CD4-positive, alpha-beta T cell (primary cell): Measurements from ENCODE around the gene TRRAP. TPM values are rescaled to one million over a fixed set of nuclear protein-coding genes. Genes with fewer than 3 reads are reported as not detected.
"Not testable (repeated sequence)": the region's sequence is repeated elsewhere in the genome, so short reads cannot be mapped to it uniquely, and the experiment has no call there.

Experiments used
- ATAC-seq: fragments of 200-7000 bp; cut with Tn5 transposase; one replicate; pipeline ENCODE4 v1.10.0; 2022; ENCODE audit warnings: mild to moderate bottlenecking; ENCODE audit not compliant: poor library complexity
- CTCF ChIA-PET: fragments of 350-600 bp; sonication (Branson Sonifier 250); formaldehyde crosslinking; loops from one replicate; lab custom pipeline; 2021; ENCODE audit warnings: antibody characterized with exemption, inconsistent platforms; lab: Charles Lee
- POLR2A ChIA-PET: fragments of 350-600 bp; sonication (Branson Sonifier 250); formaldehyde crosslinking; loops from one replicate; lab custom pipeline; 2021; ENCODE audit warnings: antibody characterized with exemption, inconsistent platforms; lab: Charles Lee
- DNase-seq, 14 experiments: peaks; one replicate each; pipeline ENCODE4 v3.0.0-alpha.2; 2013 to 2020; ENCODE audit warnings: mixed read lengths in 2 of 14
- H3K27ac ChIP-seq, 2 donors: one replicate each; pipeline versions ENCODE4 v1.5.1 to v1.7.0; 2013; ENCODE audit warnings: low read length in 2 of 2, low read depth in 1 of 2, mild to moderate bottlenecking in 1 of 2
- H3K27me3 ChIP-seq, 2 experiments: 1 replicate in 1 of 2; 2 replicates in 1 of 2; pipeline versions ENCODE4 v1.6.1 to v1.7.0; 2013; ENCODE audit warnings: low read length in 2 of 2, control low read depth in 1 of 2, mild to moderate bottlenecking in 1 of 2, moderate library complexity in 1 of 2; ENCODE audit not compliant: insufficient read depth in 2 of 2, control insufficient read depth in 1 of 2
- H3K36me3 ChIP-seq: one replicate; pipeline ENCODE4 v1.6.1; 2013; ENCODE audit warnings: low read length, control low read depth; ENCODE audit not compliant: insufficient read depth
- H3K4me1 ChIP-seq: one replicate; pipeline ENCODE4 v1.6.1; 2013; ENCODE audit warnings: low read length, control low read depth; ENCODE audit not compliant: insufficient read depth
- H3K4me3 ChIP-seq: one replicate; pipeline ENCODE4 v1.5.1; 2013; ENCODE audit warnings: mild to moderate bottlenecking, low read length, moderate library complexity
- H3K9me3 ChIP-seq, 2 experiments: 1 replicate in 1 of 2; 2 replicates in 1 of 2; pipeline versions ENCODE4 v1.6.1 to v1.7.0; 2013; ENCODE audit warnings: low read length in 2 of 2, mild to moderate bottlenecking in 2 of 2, control low read depth in 1 of 2, moderate library complexity in 1 of 2; ENCODE audit not compliant: control insufficient read depth in 1 of 2, insufficient read depth in 1 of 2
- H3K27ac Mint-ChIP-seq: one replicate; pipeline ENCODE4 v1.8.0; 2020; ENCODE audit warnings: mixed read lengths
- H3K27me3 Mint-ChIP-seq: one replicate; pipeline ENCODE4 v1.8.0; 2021; ENCODE audit warnings: mixed read lengths
- H3K36me3 Mint-ChIP-seq: one replicate; pipeline ENCODE4 v1.8.0; 2021; ENCODE audit warnings: low read depth, mixed read lengths
- H3K4me1 Mint-ChIP-seq: one replicate; pipeline ENCODE4 v1.8.0; 2021; ENCODE audit warnings: low read depth, mixed read lengths
- H3K4me3 Mint-ChIP-seq: one replicate; pipeline ENCODE4 v1.8.0; 2020; ENCODE audit warnings: mild to moderate bottlenecking, mixed read lengths
- H3K9me3 Mint-ChIP-seq: one replicate; pipeline ENCODE4 v1.8.0; 2020; ENCODE audit warnings: mixed read lengths
- intact Hi-C, 2 experiments: fragments of 100-400 bp; cut with DNase I in 1 of 2; cut with micrococcal nuclease in 1 of 2; formaldehyde crosslinking; loops; one replicate each; pipeline versions ENCODE4 v1.15.1 to v1.9.0; 2023 to 2025; cut with DNase I, micrococcal nuclease
- total RNA-seq, 174 experiments: library from RNA in 2 of 174; stranded (reverse) in 2 of 174; gene quantifications; one replicate each; pipeline ENCODE4 v1.2.3 and lab custom pipeline; 2021 to 2026
- TF ChIP-seq, protein P1 (sequence below): fragments of 200-600 bp; IDR thresholded peaks from one replicate; pipeline ENCODE4 v1.8.0; 2022; ENCODE audit warnings: antibody characterized with exemption, mild to moderate bottlenecking

TRRAP gene
- total RNA-seq, 2 experiments from 2014 or later, result 47.9 to 48.3 TPM

DNA sequence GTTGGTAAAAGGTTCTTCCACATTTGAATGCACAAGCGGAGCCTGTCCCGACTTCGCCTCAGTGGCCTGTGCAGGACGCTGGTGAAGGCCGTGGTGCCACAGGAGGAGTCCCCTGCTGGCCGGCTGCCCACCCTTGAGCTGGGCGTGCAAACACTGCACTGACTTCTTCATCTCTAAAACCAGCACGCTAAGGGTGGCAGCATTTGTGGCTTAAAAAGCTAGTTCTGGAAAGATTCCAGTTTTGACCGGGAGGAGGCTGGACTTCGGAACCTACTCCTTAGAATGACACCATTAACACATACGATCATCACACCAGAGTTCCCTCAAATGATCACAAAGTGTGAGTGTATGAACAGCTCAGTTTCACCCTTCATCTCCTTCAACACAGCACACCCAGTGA lies 163.2 kb downstream of the TRRAP start:
- ChIA-PET CTCF (no interaction called here), POLR2A (no interaction called here)
- Histone ChIP-seq H3K27ac (no peak overlapping the region), H3K4me1 (peaks cover 3% of the 10 kb centered on the region), H3K9me3 (no peaks in the 10 kb centered on the region), H3K36me3 (peaks cover 81% of the 10 kb centered on the region), H3K27me3 (no peaks in the 10 kb centered on the region), H3K4me3 (no peak overlapping the region)
- TF ChIP-seq, protein P1, sequence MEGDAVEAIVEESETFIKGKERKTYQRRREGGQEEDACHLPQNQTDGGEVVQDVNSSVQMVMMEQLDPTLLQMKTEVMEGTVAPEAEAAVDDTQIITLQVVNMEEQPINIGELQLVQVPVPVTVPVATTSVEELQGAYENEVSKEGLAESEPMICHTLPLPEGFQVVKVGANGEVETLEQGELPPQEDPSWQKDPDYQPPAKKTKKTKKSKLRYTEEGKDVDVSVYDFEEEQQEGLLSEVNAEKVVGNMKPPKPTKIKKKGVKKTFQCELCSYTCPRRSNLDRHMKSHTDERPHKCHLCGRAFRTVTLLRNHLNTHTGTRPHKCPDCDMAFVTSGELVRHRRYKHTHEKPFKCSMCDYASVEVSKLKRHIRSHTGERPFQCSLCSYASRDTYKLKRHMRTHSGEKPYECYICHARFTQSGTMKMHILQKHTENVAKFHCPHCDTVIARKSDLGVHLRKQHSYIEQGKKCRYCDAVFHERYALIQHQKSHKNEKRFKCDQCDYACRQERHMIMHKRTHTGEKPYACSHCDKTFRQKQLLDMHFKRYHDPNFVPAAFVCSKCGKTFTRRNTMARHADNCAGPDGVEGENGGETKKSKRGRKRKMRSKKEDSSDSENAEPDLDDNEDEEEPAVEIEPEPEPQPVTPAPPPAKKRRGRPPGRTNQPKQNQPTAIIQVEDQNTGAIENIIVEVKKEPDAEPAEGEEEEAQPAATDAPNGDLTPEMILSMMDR, result no peak
- Mint-ChIP-seq H3K4me3 (no peak overlapping the region), H3K9me3 (no peaks in the 10 kb centered on the region), H3K4me1 (peaks cover 7% of the 10 kb centered on the region), H3K27me3 (no peaks in the 10 kb centered on the region), H3K27ac (no peak overlapping the region), H3K36me3 (peaks cover 83% of the 10 kb centered on the region)
- no peak for ATAC-seq
- no peak for DNase-seq
- intact Hi-C loops, result no loop called here

DNA sequence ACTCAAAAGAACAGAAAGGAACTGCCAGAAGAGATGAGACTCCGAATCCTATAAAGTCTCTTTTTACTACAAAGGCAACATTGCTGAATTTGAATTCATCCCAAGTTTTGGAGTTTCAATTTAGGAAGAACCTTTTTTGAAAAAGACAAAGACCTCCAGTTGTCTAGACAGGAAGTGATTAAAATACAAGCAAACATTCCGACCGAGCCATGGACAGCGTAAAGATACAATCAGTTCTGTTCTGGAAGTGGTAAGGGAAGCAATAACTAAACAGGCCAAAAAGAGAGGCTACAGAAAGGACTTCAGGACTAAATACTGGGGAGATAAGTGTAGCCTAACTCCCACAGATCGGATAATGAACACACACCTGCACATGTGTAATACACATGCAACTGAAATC lies 164.6 kb downstream of the TRRAP start:
- H3K36me3 ChIP-seq, result peaks cover 82% of the 10 kb centered on the region
- TF ChIP-seq, protein P1, result no peak
- Mint-ChIP-seq H3K27me3 (no peaks in the 10 kb centered on the region), H3K9me3 (no peaks in the 10 kb centered on the region), H3K36me3 (peaks cover 82% of the 10 kb centered on the region), H3K4me1 (peaks cover 7% of the 10 kb centered on the region), H3K27ac (no peak overlapping the region), H3K4me3 (no peak overlapping the region)
- H3K4me3 ChIP-seq, result no peak overlapping the region
- ChIA-PET CTCF (no interaction called here), POLR2A (no interaction called here)
- no peaks in the 10 kb centered on the region for H3K27me3 ChIP-seq
- DNase-seq, result no peak
- peaks cover 3% of the 10 kb centered on the region for H3K4me1 ChIP-seq
- intact Hi-C loops, result no loop called here
- H3K27ac ChIP-seq, result no peak overlapping the region
- ATAC-seq, result no peak
- no peaks in the 10 kb centered on the region for H3K9me3 ChIP-seq

DNA sequence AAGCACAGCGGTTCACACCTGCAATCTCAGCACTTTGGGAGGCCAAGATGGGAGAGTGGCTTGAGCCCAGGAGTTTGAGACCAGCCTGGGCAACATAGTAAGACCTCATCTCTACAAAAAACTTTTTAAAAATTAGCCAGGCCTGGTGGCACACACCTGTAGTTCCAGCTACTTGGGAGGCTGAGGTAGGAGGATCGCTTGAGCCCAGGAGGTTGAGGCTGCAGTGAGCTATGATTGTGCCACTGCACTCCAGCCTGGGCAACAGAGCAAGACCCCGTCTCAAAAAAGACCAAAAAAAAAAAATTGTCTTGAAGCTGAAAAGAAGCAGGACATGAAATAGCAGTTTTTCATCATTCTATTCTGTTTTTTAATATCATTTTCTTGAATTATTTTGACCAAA lies 166.5 kb downstream of the TRRAP start:
- H3K27me3 ChIP-seq, POLR2A ChIA-PET, DNase-seq, H3K27me3 Mint-ChIP-seq, H3K4me1 ChIP-seq, H3K4me3 Mint-ChIP-seq, ATAC-seq, intact Hi-C loops, H3K9me3 ChIP-seq, H3K4me3 ChIP-seq, H3K9me3 Mint-ChIP-seq, H3K4me1 Mint-ChIP-seq, H3K27ac ChIP-seq, H3K27ac Mint-ChIP-seq: not testable (repeated sequence)
- CTCF ChIA-PET, result interaction anchor here (1.2 kb wide), 1 partner anchor 267 kb away, joined by 3 read pairs; no protein-coding TSS in a partner anchor
- peaks cover 87% of the 10 kb centered on the region for H3K36me3 Mint-ChIP-seq
- peaks cover 84% of the 10 kb centered on the region for H3K36me3 ChIP-seq

DNA sequence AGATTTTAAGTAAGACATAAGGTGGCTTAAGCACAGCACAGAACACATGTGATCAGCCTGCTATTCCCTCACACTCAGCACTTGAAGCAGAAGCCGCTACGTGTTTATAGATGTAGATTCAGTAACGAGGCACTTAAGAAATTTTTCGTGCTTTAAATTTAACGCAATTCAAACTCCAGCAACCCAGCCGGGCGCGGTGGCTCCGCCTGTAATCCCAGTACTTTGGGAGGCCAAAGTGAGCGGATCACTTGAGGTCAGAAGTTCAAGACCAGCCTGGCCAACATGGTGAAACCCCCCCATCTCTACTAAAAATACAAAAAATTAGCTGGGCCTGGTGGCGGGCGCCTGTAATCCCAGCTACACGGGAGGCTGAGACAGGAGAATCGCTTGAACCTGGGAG lies 167.9 kb downstream of the TRRAP start:
- H3K4me3 Mint-ChIP-seq, H3K27me3 ChIP-seq, H3K4me3 ChIP-seq, H3K27ac Mint-ChIP-seq, intact Hi-C loops, H3K9me3 ChIP-seq, H3K4me1 ChIP-seq, H3K27ac ChIP-seq, H3K27me3 Mint-ChIP-seq, DNase-seq, H3K4me1 Mint-ChIP-seq, POLR2A ChIA-PET, ATAC-seq, H3K9me3 Mint-ChIP-seq, CTCF ChIA-PET: not testable (repeated sequence)
- H3K36me3 Mint-ChIP-seq, result peaks cover 90% of the 10 kb centered on the region
- H3K36me3 ChIP-seq, result peaks cover 84% of the 10 kb centered on the region
